ENCODE measurements around the gene NR3C1. TPM values are rescaled to one million over a fixed set of nuclear protein-coding genes. Genes with fewer than 3 reads are reported as not detected.

The NR3C1 gene
- total and polyA plus RNA-seq, 2 donors (not counting 1 experiment from before 2014, with no cell fraction given) = 17.6 to 218 TPM

GRCh38 chr5:143431789-143432188, 28.3 kb upstream of the NR3C1 start:
- H3K36me3 ChIP-seq (replicated peaks in 1 of 2; ENCODE audit: control extremely low read depth in 1 of 2, control insufficient read depth in 1 of 2, extremely low read depth in 1 of 2, insufficient read depth in 2 of 2, low read length in 1 of 2) = no peaks in the 10 kb centered on the region
- no peaks in the 10 kb centered on the region for H4K20me1 ChIP-seq (ENCODE audit: control insufficient read depth, insufficient read depth, low read length, poor library complexity, severe bottlenecking)
- DNase-seq = no peak
- intact Hi-C loops (cut with micrococcal nuclease) = loop anchor here (2.0 kb wide), 1 partner anchor 509 kb away; no protein-coding TSS in a partner anchor
- H3K9ac ChIP-seq (ENCODE audit: low read length) = no peak overlapping the region
- no peak overlapping the region for H3K27ac ChIP-seq (ENCODE audit: low read length in 2 of 2)
- H2AFZ ChIP-seq (ENCODE audit: insufficient read depth, low read depth, low read length, poor library complexity, severe bottlenecking) = peak overlapping the region; percentile 16
- Mint-ChIP-seq H3K4me3 (peak overlapping the region; percentile 77), H3K9me3 (ENCODE audit: insufficient read depth) (no peaks in the 10 kb centered on the region), H3K4me1 (peaks cover 67% of the 10 kb centered on the region), H3K27ac (peak overlapping the region; percentile 43), H3K27me3 (no peaks in the 10 kb centered on the region)
- TF ChIP-seq EZH2 (IDR thresholded peaks at IDR 0.05; ENCODE audit: borderline replicate concordance, insufficient read depth, low read depth, low read length, poor library complexity, severe bottlenecking) (no peak), CTCF (IDR thresholded peaks at IDR 0.05) (no peak)
- H3K4me1 ChIP-seq (ENCODE audit: control insufficient read depth in 2 of 2, insufficient read depth in 2 of 2, low read length in 2 of 2) = peaks cover 28 to 31% of the 10 kb centered on the region in 2 donors
- 89% methylated on average over 2 of the region's 2 CpGs for WGBS (ENCODE audit: insufficient coverage)
- POLR2A ChIA-PET = no interaction called here
- H3K4me2 ChIP-seq (replicated peaks; ENCODE audit: low read depth, low read length, poor library complexity, severe bottlenecking) = no peak overlapping the region
- H3K27me3 ChIP-seq (replicated peaks in 1 of 4; ENCODE audit: control extremely low read depth in 1 of 4, control insufficient read depth in 3 of 4, insufficient read depth in 4 of 4, low read length in 3 of 4) = no peaks in the 10 kb centered on the region
- H3K79me2 ChIP-seq (ENCODE audit: control insufficient read depth, insufficient read depth, low read length) = no peaks in the 10 kb centered on the region
- CTCF ChIA-PET = interaction anchor here (3.4 to 4.4 kb wide), 2 partner anchors 17 to 28 kb away, joined by 20 to 43 read pairs; partner anchors contain the start of gene NR3C1
- peaks cover 0 to 2% (median 0%) of the 10 kb centered on the region in 3 donors for H3K9me3 ChIP-seq (ENCODE audit: control extremely low read depth in 1 of 3, control insufficient read depth in 2 of 3, insufficient read depth in 1 of 3, low read length in 2 of 3)
- no peak for ATAC-seq (ENCODE audit: low read depth)
- no peak overlapping the region for H3K4me3 ChIP-seq (ENCODE audit: control extremely low read depth in 1 of 5, extremely low read depth in 1 of 5, insufficient read depth in 1 of 5, low read depth in 2 of 5, low read length in 4 of 5)

GRCh38 chr5:143428738-143429420, 25.4 kb upstream of the NR3C1 start:
- no peak overlapping the region for H3K4me3 ChIP-seq (ENCODE audit: control extremely low read depth in 1 of 5, extremely low read depth in 1 of 5, insufficient read depth in 1 of 5, low read depth in 2 of 5, low read length in 4 of 5)
- 60% methylated on average over 1 of the region's 2 CpGs for WGBS (ENCODE audit: insufficient coverage)
- H3K9ac ChIP-seq (ENCODE audit: low read length) = no peak overlapping the region
- intact Hi-C loops (cut with micrococcal nuclease) = no loop called here
- Mint-ChIP-seq H3K27me3 (no peaks in the 10 kb centered on the region), H3K9me3 (ENCODE audit: insufficient read depth) (no peaks in the 10 kb centered on the region), H3K4me3 (no peak overlapping the region), H3K27ac (no peak overlapping the region), H3K4me1 (peaks cover 49% of the 10 kb centered on the region)
- no peak overlapping the region for H2AFZ ChIP-seq (ENCODE audit: insufficient read depth, low read depth, low read length, poor library complexity, severe bottlenecking)
- no peak overlapping the region for H3K27ac ChIP-seq (ENCODE audit: low read length in 2 of 2)
- ChIA-PET CTCF (no interaction called here), POLR2A (no interaction called here)
- peaks cover 0 to 2% (median 0%) of the 10 kb centered on the region in 3 donors for H3K9me3 ChIP-seq (ENCODE audit: control extremely low read depth in 1 of 3, control insufficient read depth in 2 of 3, insufficient read depth in 1 of 3, low read length in 2 of 3)
- no peaks in the 10 kb centered on the region for H3K27me3 ChIP-seq (replicated peaks in 1 of 4; ENCODE audit: control extremely low read depth in 1 of 4, control insufficient read depth in 3 of 4, insufficient read depth in 4 of 4, low read length in 3 of 4)
- peaks cover 5 to 12% of the 10 kb centered on the region in 2 donors for H3K4me1 ChIP-seq (ENCODE audit: control insufficient read depth in 2 of 2, insufficient read depth in 2 of 2, low read length in 2 of 2)
- ATAC-seq (ENCODE audit: low read depth) (no peak), DNase-seq (no peak)
- no peaks in the 10 kb centered on the region for H3K79me2 ChIP-seq (ENCODE audit: control insufficient read depth, insufficient read depth, low read length)
- no peaks in the 10 kb centered on the region for H4K20me1 ChIP-seq (ENCODE audit: control insufficient read depth, insufficient read depth, low read length, poor library complexity, severe bottlenecking)
- H3K4me2 ChIP-seq (replicated peaks; ENCODE audit: low read depth, low read length, poor library complexity, severe bottlenecking) = no peak overlapping the region
- H3K36me3 ChIP-seq (replicated peaks in 1 of 2; ENCODE audit: control extremely low read depth in 1 of 2, control insufficient read depth in 1 of 2, extremely low read depth in 1 of 2, insufficient read depth in 2 of 2, low read length in 1 of 2) = no peaks in the 10 kb centered on the region
- TF ChIP-seq CTCF (IDR thresholded peaks at IDR 0.05) = no peak
